Progenitor cell of endocrine pancreas (in vitro differentiated cells): ENCODE measurements around the gene SCART1. TPM values are rescaled to one million over a fixed set of nuclear protein-coding genes. Genes with fewer than 3 reads are reported as not detected.
"Not testable (repeated sequence)": the region's sequence is repeated elsewhere in the genome, so short reads cannot be mapped to it uniquely, and the experiment has no call there.

ENCODE experiments used
- DNase-seq: peaks from one replicate; pipeline ENCODE4 v3.0.0; 2021; ENCODE audit warnings: low spot score; ENCODE audit not compliant: unreplicated experiment
- H3K27ac Mint-ChIP-seq: 2 replicates; pipeline ENCODE4 v1.8.0; 2021; ENCODE audit warnings: mild to moderate bottlenecking, moderate library complexity, mixed read lengths
- H3K27me3 Mint-ChIP-seq: 2 replicates; pipeline ENCODE4 v1.8.0; 2021; ENCODE audit warnings: mixed read lengths
- H3K36me3 Mint-ChIP-seq: 2 replicates; pipeline ENCODE4 v1.8.0; 2022; ENCODE audit warnings: mixed read lengths; ENCODE audit not compliant: insufficient read depth
- H3K4me1 Mint-ChIP-seq: 2 replicates; pipeline ENCODE4 v1.8.0; 2021; ENCODE audit warnings: low read depth, mixed read lengths
- H3K4me3 Mint-ChIP-seq: 2 replicates; pipeline ENCODE4 v1.8.0; 2021; ENCODE audit warnings: low read depth, mild to moderate bottlenecking, moderate library complexity, mixed read lengths
- H3K9me3 Mint-ChIP-seq: 2 replicates; pipeline ENCODE4 v1.8.0; 2021; ENCODE audit warnings: low read depth, mixed read lengths
- CTCF ChIP-seq: fragments of 200-600 bp; sonication (generic); IDR thresholded peaks from one replicate; pipeline ENCODE4 v1.5.0; 2021; ENCODE audit warnings: antibody characterized with exemption, mild to moderate bottlenecking; ENCODE audit not compliant: unreplicated experiment
- total RNA-seq: library from RNA; stranded (reverse); gene quantifications from 2 replicates; pipeline ENCODE4 v1.2.1, GENCODE V29; 2021

Gene SCART1
- total RNA-seq, 1 donor from 2014 or later: 1.7 TPM

GRCh38 chr10:133421336-133422222 is 32.2 kb upstream of the SCART1 start:
- no peak overlapping the region for H3K4me3 Mint-ChIP-seq
- no peak overlapping the region for H3K27ac Mint-ChIP-seq
- no peak for DNase-seq
- no peak for TF ChIP-seq CTCF
- H3K36me3 Mint-ChIP-seq: peaks cover 6% of the 10 kb centered on the region
- no peaks in the 10 kb centered on the region for H3K4me1 Mint-ChIP-seq
- no peaks in the 10 kb centered on the region for H3K9me3 Mint-ChIP-seq
- peaks cover 8% of the 10 kb centered on the region for H3K27me3 Mint-ChIP-seq

GRCh38 chr10:133422223-133422806 is 31.4 kb upstream of the SCART1 start:
- Mint-ChIP-seq H3K27ac (peak overlapping the region; percentile 52), H3K9me3 (no peaks in the 10 kb centered on the region), H3K36me3 (peaks cover 6% of the 10 kb centered on the region), H3K27me3 (peaks cover 8% of the 10 kb centered on the region), H3K4me3 (no peak overlapping the region), H3K4me1 (no peaks in the 10 kb centered on the region)
- no peak for DNase-seq
- TF ChIP-seq CTCF: no peak

- Mint-ChIP-seq H3K27me3 (peaks cover 8% of the 10 kb centered on the region), H3K9me3 (no peaks in the 10 kb centered on the region), H3K4me3 (peak overlapping the region; percentile 37), H3K36me3 (peaks cover 6% of the 10 kb centered on the region), H3K4me1 (no peaks in the 10 kb centered on the region), H3K27ac (no peak overlapping the region)
- DNase-seq: no peak
- TF ChIP-seq CTCF: no peak
These were observed 30.7 kb upstream of the SCART1 start for GRCh38 chr10:133422807-133423771.

- not testable (repeated sequence) for H3K27me3 Mint-ChIP-seq, H3K4me3 Mint-ChIP-seq, H3K27ac Mint-ChIP-seq, DNase-seq, H3K9me3 Mint-ChIP-seq, H3K36me3 Mint-ChIP-seq, H3K4me1 Mint-ChIP-seq
These were observed 29.6 kb upstream of the SCART1 start for GRCh38 chr10:133424102-133424501.

GRCh38 chr10:133424601-133425000 is 29.1 kb upstream of the SCART1 start, which contains the start of gene SPRN:
Gene SPRN, minus strand, starts transcription at chr10:133424625. Its CDS starts 944 bp downstream, at chr10:133423681.
- not testable (repeated sequence) for H3K27ac Mint-ChIP-seq, H3K36me3 Mint-ChIP-seq, H3K9me3 Mint-ChIP-seq, H3K27me3 Mint-ChIP-seq, DNase-seq, H3K4me1 Mint-ChIP-seq
- H3K4me3 Mint-ChIP-seq: peak within 1 kb of the TSS; percentile 37

GRCh38 chr10:133429571-133429970 is 24.2 kb upstream of the SCART1 start:
- not testable (repeated sequence) for H3K27me3 Mint-ChIP-seq, H3K4me3 Mint-ChIP-seq, H3K27ac Mint-ChIP-seq, H3K36me3 Mint-ChIP-seq, H3K9me3 Mint-ChIP-seq, H3K4me1 Mint-ChIP-seq, DNase-seq

- not testable (repeated sequence) for H3K27ac Mint-ChIP-seq, H3K4me1 Mint-ChIP-seq, H3K36me3 Mint-ChIP-seq, H3K4me3 Mint-ChIP-seq, H3K27me3 Mint-ChIP-seq, DNase-seq
- H3K9me3 Mint-ChIP-seq: peaks cover 16% of the 10 kb centered on the region
These were observed 21.7 kb upstream of the SCART1 start for GRCh38 chr10:133431888-133432613.

- not testable (repeated sequence) for H3K4me3 Mint-ChIP-seq, DNase-seq, H3K27me3 Mint-ChIP-seq, H3K36me3 Mint-ChIP-seq, H3K27ac Mint-ChIP-seq, H3K4me1 Mint-ChIP-seq
- H3K9me3 Mint-ChIP-seq: peaks cover 20% of the 10 kb centered on the region
These were observed 21.0 kb upstream of the SCART1 start for GRCh38 chr10:133432789-133433188.
